HepG2 (cell line): ENCODE results near the gene ANKRD52. TPM values are rescaled to one million over a fixed set of nuclear protein-coding genes. Genes with fewer than 3 reads are reported as not detected.

Source experiments
- GABPA ChIP-seq, 2 experiments: IDR thresholded peaks; 2 replicates each; pipeline ENCODE4 v1.6.1; 2011 to 2016; ENCODE audit warnings: low read depth in 2 of 2, low read length in 1 of 2, missing biosample characterization in 1 of 2, missing genetic modification characterization in 1 of 2
- HOXA9 ChIP-seq: sonication (generic); formaldehyde crosslinking; IDR thresholded peaks from 2 replicates; pipeline ENCODE4 v1.8.1; 2022; ENCODE audit warnings: missing genetic modification reagents, mild to moderate bottlenecking, moderate library complexity, borderline replicate concordance
- MEF2D ChIP-seq: sonication (generic); formaldehyde crosslinking; IDR thresholded peaks from 2 replicates; pipeline ENCODE4 v1.5.1; 2020; ENCODE audit warnings: mild to moderate bottlenecking, missing genetic modification reagents
- PCBP1 ChIP-seq: fragments of 200-400 bp; formaldehyde crosslinking; IDR thresholded peaks from 2 replicates; pipeline ENCODE4 v1.6.1; 2017; ENCODE audit warnings: mild to moderate bottlenecking, low read depth, low read length, borderline replicate concordance
- PRDM4 ChIP-seq: sonication (generic); formaldehyde crosslinking; IDR thresholded peaks from 2 replicates; pipeline ENCODE4 v1.9.0; 2021; ENCODE audit warnings: missing genetic modification reagents, borderline replicate concordance
- SALL2 ChIP-seq: sonication (generic); formaldehyde crosslinking; IDR thresholded peaks from 2 replicates; pipeline ENCODE4 v1.8.1; 2023; ENCODE audit warnings: mild to moderate bottlenecking, missing genetic modification reagents, inconsistent platforms
- SMARCC2 ChIP-seq: fragments of 450-650 bp; IDR thresholded peaks from 2 replicates; pipeline ENCODE4 v1.6.1; 2017; ENCODE audit warnings: antibody characterized with exemption, mild to moderate bottlenecking
- SRSF9 ChIP-seq: fragments of 200-400 bp; formaldehyde crosslinking; IDR thresholded peaks from 2 replicates; pipeline ENCODE4 v1.6.1; 2018; ENCODE audit warnings: borderline replicate concordance, mild to moderate bottlenecking, low read depth, low read length; ENCODE audit not compliant: insufficient read depth, poor library complexity, severe bottlenecking
- WIZ ChIP-seq: sonication (generic); formaldehyde crosslinking; IDR thresholded peaks from 2 replicates; pipeline ENCODE4 v1.5.1; 2020; ENCODE audit warnings: mild to moderate bottlenecking, missing genetic modification reagents
- ZFP90 ChIP-seq: sonication (generic); formaldehyde crosslinking; IDR thresholded peaks from 2 replicates; pipeline ENCODE4 v1.8.0; 2022; ENCODE audit warnings: missing genetic modification reagents, mild to moderate bottlenecking, inconsistent platforms, borderline replicate concordance
- ZFYVE20 ChIP-seq: sonication (generic); formaldehyde crosslinking; IDR thresholded peaks from 2 replicates; pipeline ENCODE4 v1.8.0; 2023; ENCODE audit warnings: low read depth, mild to moderate bottlenecking, moderate library complexity, missing genetic modification reagents, borderline replicate concordance
- ZNF17 ChIP-seq: sonication (generic); formaldehyde crosslinking; IDR thresholded peaks from 2 replicates; pipeline ENCODE4 v1.5.0; 2020; ENCODE audit warnings: mild to moderate bottlenecking, missing genetic modification reagents
- ZNF333 ChIP-seq: sonication (generic); formaldehyde crosslinking; IDR thresholded peaks from 2 replicates; pipeline ENCODE4 v1.4.0; 2020; ENCODE audit warnings: mild to moderate bottlenecking, missing genetic modification reagents, borderline replicate concordance
- polyA plus RNA-seq, 8 experiments: library from polyadenylated mRNA; depleted of rRNA in 3 of 8; stranded (reverse) in 7 of 8; unstranded in 1 of 8; fragments of >200 nt; fragmentation: Illumina TruSeq in 4 of 8; extraction: Trizol in 4 of 8; gene quantifications; 2 replicates each; pipeline versions ENCODE4 v1.2.1 to v1.2.3, GENCODE V29; 2011 to 2016; ENCODE audit warnings: low read depth in 4 of 8, missing spikeins in 1 of 8, mixed read lengths in 1 of 8; ENCODE audit not compliant: insufficient read depth in 1 of 8
- total RNA-seq, 5 experiments: library from RNA; depleted of rRNA; stranded (reverse); fragments of >200 nt; fragmentation: Illumina TruSeq; extraction: Trizol; gene quantifications; 2 replicates each; pipeline ENCODE4 v1.2.3, GENCODE V29; 2016; ENCODE audit warnings: low read depth in 1 of 5
- TF ChIP-seq, protein P1 (sequence below): sonication (generic); formaldehyde crosslinking; conservative IDR thresholded peaks from 2 replicates; pipeline ENCODE4 v1.8.1; 2023; ENCODE audit warnings: missing genetic modification reagents
- TF ChIP-seq, protein P2 (sequence below): sonication (generic); formaldehyde crosslinking; IDR thresholded peaks from 2 replicates; pipeline ENCODE4 v1.5.1; 2020; ENCODE audit warnings: mild to moderate bottlenecking, missing genetic modification reagents, borderline replicate concordance
- TF ChIP-seq, protein P3 (sequence below): sonication (generic); formaldehyde crosslinking; IDR thresholded peaks from 2 replicates; pipeline ENCODE4 v1.4.0; 2020; ENCODE audit warnings: low read depth, mild to moderate bottlenecking, missing genetic modification reagents

ANKRD52 gene
- total and polyA plus RNA-seq, 2 of the 13 experiments (the other 11 are each of a cell fraction or from before 2014, with no cell fraction given): 7.8 to 9.2 TPM

GRCh38 chr12:56193025-56193578 is 65.1 kb downstream of the ANKRD52 start (continued):
- TF ChIP-seq ZFP90: no peak
- TF ChIP-seq SALL2 (CRISPR knock-in tag): no peak
- no peak for TF ChIP-seq ZFYVE20 (CRISPR knock-in tag)
- no peak for TF ChIP-seq PRDM4
- no peak for TF ChIP-seq ZNF333
- peak; percentile 24; the same call in 1 of the 2 replicates for TF ChIP-seq MEF2D (CRISPR knock-in tag)
- no peak for TF ChIP-seq SMARCC2
- TF ChIP-seq, protein P1, sequence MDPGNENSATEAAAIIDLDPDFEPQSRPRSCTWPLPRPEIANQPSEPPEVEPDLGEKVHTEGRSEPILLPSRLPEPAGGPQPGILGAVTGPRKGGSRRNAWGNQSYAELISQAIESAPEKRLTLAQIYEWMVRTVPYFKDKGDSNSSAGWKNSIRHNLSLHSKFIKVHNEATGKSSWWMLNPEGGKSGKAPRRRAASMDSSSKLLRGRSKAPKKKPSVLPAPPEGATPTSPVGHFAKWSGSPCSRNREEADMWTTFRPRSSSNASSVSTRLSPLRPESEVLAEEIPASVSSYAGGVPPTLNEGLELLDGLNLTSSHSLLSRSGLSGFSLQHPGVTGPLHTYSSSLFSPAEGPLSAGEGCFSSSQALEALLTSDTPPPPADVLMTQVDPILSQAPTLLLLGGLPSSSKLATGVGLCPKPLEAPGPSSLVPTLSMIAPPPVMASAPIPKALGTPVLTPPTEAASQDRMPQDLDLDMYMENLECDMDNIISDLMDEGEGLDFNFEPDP (CRISPR knock-in tag): no peak
- TF ChIP-seq, protein P2, sequence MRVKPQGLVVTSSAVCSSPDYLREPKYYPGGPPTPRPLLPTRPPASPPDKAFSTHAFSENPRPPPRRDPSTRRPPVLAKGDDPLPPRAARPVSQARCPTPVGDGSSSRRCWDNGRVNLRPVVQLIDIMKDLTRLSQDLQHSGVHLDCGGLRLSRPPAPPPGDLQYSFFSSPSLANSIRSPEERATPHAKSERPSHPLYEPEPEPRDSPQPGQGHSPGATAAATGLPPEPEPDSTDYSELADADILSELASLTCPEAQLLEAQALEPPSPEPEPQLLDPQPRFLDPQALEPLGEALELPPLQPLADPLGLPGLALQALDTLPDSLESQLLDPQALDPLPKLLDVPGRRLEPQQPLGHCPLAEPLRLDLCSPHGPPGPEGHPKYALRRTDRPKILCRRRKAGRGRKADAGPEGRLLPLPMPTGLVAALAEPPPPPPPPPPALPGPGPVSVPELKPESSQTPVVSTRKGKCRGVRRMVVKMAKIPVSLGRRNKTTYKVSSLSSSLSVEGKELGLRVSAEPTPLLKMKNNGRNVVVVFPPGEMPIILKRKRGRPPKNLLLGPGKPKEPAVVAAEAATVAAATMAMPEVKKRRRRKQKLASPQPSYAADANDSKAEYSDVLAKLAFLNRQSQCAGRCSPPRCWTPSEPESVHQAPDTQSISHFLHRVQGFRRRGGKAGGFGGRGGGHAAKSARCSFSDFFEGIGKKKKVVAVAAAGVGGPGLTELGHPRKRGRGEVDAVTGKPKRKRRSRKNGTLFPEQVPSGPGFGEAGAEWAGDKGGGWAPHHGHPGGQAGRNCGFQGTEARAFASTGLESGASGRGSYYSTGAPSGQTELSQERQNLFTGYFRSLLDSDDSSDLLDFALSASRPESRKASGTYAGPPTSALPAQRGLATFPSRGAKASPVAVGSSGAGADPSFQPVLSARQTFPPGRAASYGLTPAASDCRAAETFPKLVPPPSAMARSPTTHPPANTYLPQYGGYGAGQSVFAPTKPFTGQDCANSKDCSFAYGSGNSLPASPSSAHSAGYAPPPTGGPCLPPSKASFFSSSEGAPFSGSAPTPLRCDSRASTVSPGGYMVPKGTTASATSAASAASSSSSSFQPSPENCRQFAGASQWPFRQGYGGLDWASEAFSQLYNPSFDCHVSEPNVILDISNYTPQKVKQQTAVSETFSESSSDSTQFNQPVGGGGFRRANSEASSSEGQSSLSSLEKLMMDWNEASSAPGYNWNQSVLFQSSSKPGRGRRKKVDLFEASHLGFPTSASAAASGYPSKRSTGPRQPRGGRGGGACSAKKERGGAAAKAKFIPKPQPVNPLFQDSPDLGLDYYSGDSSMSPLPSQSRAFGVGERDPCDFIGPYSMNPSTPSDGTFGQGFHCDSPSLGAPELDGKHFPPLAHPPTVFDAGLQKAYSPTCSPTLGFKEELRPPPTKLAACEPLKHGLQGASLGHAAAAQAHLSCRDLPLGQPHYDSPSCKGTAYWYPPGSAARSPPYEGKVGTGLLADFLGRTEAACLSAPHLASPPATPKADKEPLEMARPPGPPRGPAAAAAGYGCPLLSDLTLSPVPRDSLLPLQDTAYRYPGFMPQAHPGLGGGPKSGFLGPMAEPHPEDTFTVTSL (CRISPR knock-in tag): no peak
- TF ChIP-seq HOXA9 (CRISPR knock-in tag): no peak
- no peak for TF ChIP-seq PCBP1
- no peak for TF ChIP-seq ZNF17 (CRISPR knock-in tag)
- TF ChIP-seq, protein P3, sequence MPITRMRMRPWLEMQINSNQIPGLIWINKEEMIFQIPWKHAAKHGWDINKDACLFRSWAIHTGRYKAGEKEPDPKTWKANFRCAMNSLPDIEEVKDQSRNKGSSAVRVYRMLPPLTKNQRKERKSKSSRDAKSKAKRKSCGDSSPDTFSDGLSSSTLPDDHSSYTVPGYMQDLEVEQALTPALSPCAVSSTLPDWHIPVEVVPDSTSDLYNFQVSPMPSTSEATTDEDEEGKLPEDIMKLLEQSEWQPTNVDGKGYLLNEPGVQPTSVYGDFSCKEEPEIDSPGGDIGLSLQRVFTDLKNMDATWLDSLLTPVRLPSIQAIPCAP (CRISPR knock-in tag): no peak
- no peak for TF ChIP-seq GABPA (IDR thresholded peaks at IDR 0.05; ENCODE audit: low read depth, low read length)
- TF ChIP-seq GABPA (CRISPR knock-in tag; IDR thresholded peaks at IDR 0.05; ENCODE audit: low read depth): peak; percentile 25; the same call in 1 of the 2 replicates
- 0 out of 2 replicates have a peak, but pooled peaks have one; percentile 24 for TF ChIP-seq WIZ (CRISPR knock-in tag)
- TF ChIP-seq SRSF9: no peak
